ENCODE results near the gene DAO.

Gene DAO

DNA sequence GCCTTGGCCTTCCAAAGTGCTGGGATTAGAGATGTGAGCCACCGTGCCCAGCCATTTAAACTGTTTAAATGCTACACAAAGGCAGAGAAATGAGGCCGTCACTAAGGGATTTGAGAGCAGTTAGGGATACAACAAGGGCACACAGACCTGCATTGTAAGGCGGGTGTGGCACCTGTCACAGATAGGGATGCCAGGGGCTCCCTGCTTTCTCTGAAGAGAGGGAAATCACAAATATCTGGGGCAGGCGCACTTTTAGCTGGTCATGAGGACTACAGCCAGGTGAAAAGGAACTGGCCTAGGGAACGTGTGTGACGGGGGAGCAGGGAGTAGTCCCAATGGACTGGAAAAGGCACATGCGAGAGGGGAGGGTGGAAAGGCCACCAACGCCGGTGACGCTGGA, 32.2 kb upstream of the DAO start:
- H3K27ac ChIP-seq, result peak overlapping the region; percentile 97
- no peak for TF ChIP-seq CTCF (conservative IDR thresholded peaks at IDR 0.05; ENCODE audit: low read depth)
- ChIA-PET CTCF (interaction anchor here (0.8 kb wide), 1 partner anchor 22 kb away, joined by 4 read pairs; no protein-coding TSS in a partner anchor), POLR2A (ENCODE audit: low non-redundant PET) (no interaction called here)
- DNase-seq (ENCODE audit: low spot score), result no peak

DNA sequence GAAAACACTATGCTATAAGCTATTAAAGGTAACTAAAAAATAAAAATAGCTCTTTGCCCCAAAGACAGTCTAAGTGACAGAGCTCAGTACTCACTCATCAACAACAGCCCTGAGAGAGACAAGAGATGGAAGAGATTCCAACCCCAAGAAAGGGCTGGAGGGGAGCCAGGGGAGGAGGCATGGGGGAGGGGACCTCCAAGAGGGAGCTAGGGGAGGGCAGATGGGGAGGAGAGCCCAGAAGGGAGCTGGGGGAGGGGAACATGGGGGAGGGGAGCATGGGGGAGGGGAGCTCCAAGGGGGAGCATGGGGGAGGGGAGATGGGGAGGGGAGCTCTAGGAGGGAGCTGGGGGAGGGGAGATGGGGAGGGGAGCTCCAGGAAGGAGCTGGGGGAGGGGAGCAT, 30.2 kb upstream of the DAO start:
- ChIA-PET CTCF (interaction anchor here (1.5 to 1.6 kb wide), 2 partner anchors 12 to 101 kb away, joined by 5 read pairs; no protein-coding TSS in a partner anchor), POLR2A (ENCODE audit: low non-redundant PET) (no interaction called here)
- no peak for DNase-seq (ENCODE audit: low spot score)
- TF ChIP-seq CTCF (conservative IDR thresholded peaks at IDR 0.05; ENCODE audit: low read depth), result no peak
- peak overlapping the region; percentile 61 for H3K27ac ChIP-seq

- peak overlapping the region; percentile 66 for H3K27ac ChIP-seq
- POLR2A ChIA-PET (ENCODE audit: low non-redundant PET), result no interaction called here
- no peak for TF ChIP-seq CTCF (conservative IDR thresholded peaks at IDR 0.05; ENCODE audit: low read depth)
- CTCF ChIA-PET, result interaction anchor here (0.6 to 1.5 kb wide), 2 partner anchors 44 to 100 kb away, joined by 5 read pairs; no protein-coding TSS in a partner anchor
- no peak for DNase-seq (ENCODE audit: low spot score)
These were observed 28.9 kb upstream of the DAO start for GRCh38 chr12:108850854-108851573.

DNA sequence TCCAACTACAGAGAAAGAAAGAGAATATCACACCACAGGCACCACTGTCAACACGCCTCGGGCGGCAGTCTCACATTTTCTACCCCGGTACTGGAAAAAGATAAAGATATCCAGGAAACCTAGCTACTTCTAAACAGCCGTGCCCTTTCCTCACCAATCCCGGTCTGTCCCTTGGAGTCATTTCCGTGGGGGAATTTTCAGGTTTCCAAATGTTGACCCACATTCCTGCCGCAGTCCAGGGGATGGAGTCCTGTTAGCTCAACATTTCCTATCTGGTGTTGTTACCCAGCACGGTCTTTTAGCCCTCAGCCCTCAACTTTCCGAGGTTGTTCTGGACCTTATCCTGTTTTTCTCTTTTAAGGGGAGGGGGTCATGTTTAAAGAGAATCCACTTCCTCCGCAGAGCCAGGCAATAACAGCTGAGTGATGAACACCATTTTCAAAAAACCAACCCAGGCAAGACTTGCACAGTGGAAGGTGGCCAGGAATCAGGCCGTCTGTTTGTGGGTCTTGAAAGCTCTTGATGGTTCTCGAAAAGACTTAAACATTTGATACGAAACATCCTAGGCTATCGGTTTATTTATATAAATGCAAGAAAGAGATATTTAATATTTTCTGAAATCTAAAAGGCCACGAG, 27.1 kb upstream of the DAO start:
- CTCF ChIA-PET, result no interaction called here

GRCh38 chr12:108853426-108853825, 26.5 kb upstream of the DAO start:
- TF ChIP-seq CTCF (conservative IDR thresholded peaks at IDR 0.05; ENCODE audit: low read depth), result no peak
- DNase-seq (ENCODE audit: low spot score), result no peak
- peak overlapping the region; percentile 97 for H3K27ac ChIP-seq
- POLR2A ChIA-PET (ENCODE audit: low non-redundant PET), result interaction anchor here (0.7 kb wide), 1 partner anchor 245 kb away, joined by 4 read pairs; no protein-coding TSS in a partner anchor
- CTCF ChIA-PET, result no interaction called here

More for the DNA sequence above, 27.1 kb upstream of the DAO start:
- POLR2A ChIA-PET (ENCODE audit: low non-redundant PET), result no interaction called here
- peak overlapping the region; percentile 97 for H3K27ac ChIP-seq
- DNase-seq (ENCODE audit: low spot score), result no peak
- no peak for TF ChIP-seq CTCF (conservative IDR thresholded peaks at IDR 0.05; ENCODE audit: low read depth)

DNA sequence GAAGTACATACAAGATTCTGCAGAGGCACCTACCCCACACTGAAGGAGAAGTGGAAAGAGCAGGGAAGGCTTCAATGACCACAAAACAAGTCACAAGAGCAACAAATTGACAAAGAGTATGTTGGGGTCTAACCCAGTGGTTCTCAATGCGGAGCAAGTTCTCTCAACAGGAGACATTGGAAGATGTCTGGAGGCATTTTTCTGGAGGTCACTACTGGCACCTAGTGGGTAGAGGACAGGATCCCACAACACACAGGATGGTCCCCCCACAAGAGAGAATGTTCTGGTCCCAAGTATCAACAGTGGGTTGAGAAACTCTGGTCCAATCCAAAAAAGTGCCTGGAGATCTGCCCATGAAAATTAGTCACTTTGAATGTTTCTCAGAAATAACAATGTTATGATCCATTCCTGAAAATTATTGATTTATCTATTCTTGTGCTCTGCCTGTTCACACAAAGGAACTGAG, 25.9 kb upstream of the DAO start:
- DNase-seq (ENCODE audit: low spot score), result peak; percentile 39
- H3K27ac ChIP-seq, result peak overlapping the region; percentile 97
- CTCF ChIA-PET, result no interaction called here
- POLR2A ChIA-PET (ENCODE audit: low non-redundant PET), result interaction anchor here (0.7 kb wide), 1 partner anchor 245 kb away, joined by 4 read pairs; no protein-coding TSS in a partner anchor
- TF ChIP-seq CTCF (conservative IDR thresholded peaks at IDR 0.05; ENCODE audit: low read depth), result no peak; the same call in 1 of the 2 replicates

Data from RWPE1 (cell line).